Fibroblast of villous mesenchyme (primary cell): Measurements from ENCODE around the gene FER. TPM values are rescaled to one million over a fixed set of nuclear protein-coding genes. Genes with fewer than 3 reads are reported as not detected.
"Not testable (repeated sequence)": the region's sequence is repeated elsewhere in the genome, so short reads cannot be mapped to it uniquely, and the experiment has no call there.

ENCODE experiments used
- DNase-seq: peaks from one replicate; pipeline ENCODE4 v3.0.0-alpha.2; 2010; ENCODE audit warnings: low read depth
- H3K4me3 ChIP-seq: 2 replicates; pipeline ENCODE4 v1.5.1; 2011; ENCODE audit warnings: low read depth, mild to moderate bottlenecking, low read length
- CTCF ChIP-seq: IDR thresholded peaks from 2 replicates; pipeline ENCODE4 v1.5.1; 2012; ENCODE audit warnings: low read depth, mild to moderate bottlenecking, low read length; ENCODE audit not compliant: insufficient read depth
- total RNA-seq: library from RNA; depleted of rRNA; stranded (reverse); fragments of >200 nt; gene quantifications from 2 replicates; pipeline ENCODE4 v1.2.3, GENCODE V29; 2012

Gene FER
- total RNA-seq = 27.4 and 43.6 TPM in 2 replicates

GRCh38 chr5:108747774-108748400 is at the start of gene FER:
FER (plus strand) TSS chr5:108747897; CDS start chr5:108798183, 50,286 bp downstream.
- DNase-seq = peak; percentile 73
- H3K4me3 ChIP-seq = peak within 1 kb of the TSS; percentile 89
- TF ChIP-seq CTCF = no peak

DNA sequence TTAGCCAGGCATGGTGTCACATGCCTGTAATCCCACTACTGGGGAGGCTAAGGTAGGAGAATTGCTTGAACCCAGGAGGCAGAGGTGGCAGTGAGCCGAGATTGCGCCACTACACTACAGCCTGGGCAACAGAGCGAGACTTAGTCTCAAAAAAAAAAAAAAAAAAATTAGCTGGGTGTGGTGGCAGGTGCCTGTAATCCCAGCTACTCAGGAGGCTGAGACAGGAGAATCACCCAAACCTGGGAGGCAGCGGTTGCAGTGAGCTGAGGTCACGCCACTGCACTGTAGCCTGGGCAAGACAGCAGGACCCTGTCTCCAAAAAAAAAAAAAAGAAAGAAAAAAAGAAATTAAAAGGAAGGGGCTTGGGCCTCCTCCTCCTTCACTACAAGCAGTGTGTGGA is 47.3 kb upstream of the FER start:
- DNase-seq, H3K4me3 ChIP-seq: not testable (repeated sequence)

DNA sequence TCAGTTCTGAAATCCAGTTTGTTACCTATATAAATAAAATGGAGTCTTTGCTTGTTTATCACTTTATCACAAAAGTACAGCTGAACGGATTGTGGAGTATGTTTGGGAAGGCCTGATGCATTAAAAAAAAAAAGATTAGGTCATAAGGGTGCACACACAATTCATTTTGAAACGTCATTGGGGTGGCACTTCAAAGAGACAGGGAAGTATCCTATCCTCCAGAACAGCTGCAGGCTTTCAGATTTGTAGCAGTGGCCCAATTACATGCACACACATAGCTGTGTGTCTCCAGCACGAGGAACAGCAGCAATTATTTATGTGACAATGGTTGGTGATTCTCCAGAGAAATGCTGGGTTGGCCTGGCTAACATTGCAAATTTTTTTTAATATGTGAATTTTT is 46.8 kb upstream of the FER start:
- DNase-seq = no peak
- TF ChIP-seq CTCF = no peak
- no peak overlapping the region for H3K4me3 ChIP-seq

- H3K4me3 ChIP-seq = no peak overlapping the region
- TF ChIP-seq CTCF = no peak
- no peak for DNase-seq
Measured at GRCh38 chr5:108702546-108702945, 45.2 kb upstream of the FER start.

- no peak for TF ChIP-seq CTCF
- H3K4me3 ChIP-seq = no peak overlapping the region
- DNase-seq = no peak
Measured at GRCh38 chr5:108703313-108703712, 44.4 kb upstream of the FER start.

GRCh38 chr5:108707141-108707540 is 40.6 kb upstream of the FER start:
- no peak for DNase-seq
- H3K4me3 ChIP-seq = no peak overlapping the region
- TF ChIP-seq CTCF = no peak

GRCh38 chr5:108711898-108712297 is 35.8 kb upstream of the FER start:
- H3K4me3 ChIP-seq = no peak overlapping the region
- no peak for TF ChIP-seq CTCF
- no peak for DNase-seq
